ENCODE data around the gene DCTPP1.

Gene DCTPP1

GRCh38 chr16:30380803-30381208, 49.0 kb downstream of the DCTPP1 start:
- DNase-seq, result no peak

GRCh38 chr16:30380072-30380802, 49.6 kb downstream of the DCTPP1 start:
- DNase-seq, result no peak

- DNase-seq, result peak in 1 of 3 experiments; percentile 33
Observed at GRCh38 chr16:30379158-30379783, 50.6 kb downstream of the DCTPP1 start.

GRCh38 chr16:30378236-30379157, 51.3 kb downstream of the DCTPP1 start:
- peak; percentile 95 to 98 (median 97) for DNase-seq

DNA sequence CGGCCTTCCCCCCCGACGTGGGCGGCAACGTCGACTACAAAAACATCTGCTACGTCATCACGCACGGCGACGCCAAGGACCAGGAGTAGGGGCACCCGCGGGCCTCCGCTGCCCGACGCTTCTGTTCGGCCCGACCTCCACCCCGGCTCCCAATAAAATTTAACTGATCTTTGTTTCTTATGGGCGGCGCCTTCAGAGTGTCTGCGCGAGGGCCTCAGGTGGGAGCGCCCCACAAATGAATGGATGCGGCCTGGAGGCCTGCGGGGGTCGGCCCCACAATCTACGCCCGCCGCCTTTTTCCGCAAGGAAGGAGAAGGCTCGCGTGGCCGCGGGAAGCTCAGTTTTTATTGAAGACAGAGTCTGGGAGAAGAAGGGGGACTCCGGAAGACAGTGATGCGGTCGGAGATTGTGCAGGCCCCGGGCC, 52.0 kb downstream of the DCTPP1 start:
- peak; percentile 70 to 95 (median 82) for DNase-seq

DNA sequence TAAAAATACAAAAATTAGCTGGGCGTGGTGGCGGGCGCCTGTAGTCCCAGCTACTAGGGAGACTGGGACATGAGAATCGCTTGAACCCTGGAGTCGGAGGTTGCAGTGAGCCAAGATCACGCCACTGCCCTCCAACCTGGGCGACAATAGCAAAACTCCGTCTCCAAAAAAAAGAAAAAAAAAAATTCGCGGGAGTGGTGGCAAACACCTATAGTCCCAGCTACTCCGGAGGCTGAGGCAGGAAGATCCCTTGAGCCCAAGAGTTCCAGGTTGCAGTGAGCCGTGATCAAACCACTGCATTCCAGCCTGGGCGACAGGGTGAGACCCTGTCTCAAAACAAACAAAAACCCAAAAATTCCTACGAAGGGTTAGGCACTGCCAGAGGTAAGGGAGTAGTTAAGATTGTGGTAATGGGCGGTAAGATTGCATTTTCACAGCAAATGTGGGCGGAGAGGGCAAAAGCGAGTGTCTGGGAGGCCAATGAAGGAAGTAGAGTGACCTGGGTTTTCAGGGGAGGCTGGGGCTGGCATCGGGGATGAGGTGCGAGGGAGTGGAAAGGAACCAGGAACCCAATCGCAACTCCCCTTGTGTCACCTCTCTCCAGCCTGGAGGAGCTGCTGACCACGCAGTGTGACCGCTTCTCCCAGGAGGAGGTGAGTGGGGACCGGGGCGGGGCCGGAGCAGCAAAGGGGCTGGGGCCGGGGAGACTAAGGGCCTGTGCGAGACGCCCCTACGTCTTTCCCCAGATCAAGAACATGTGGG, 52.6 kb downstream of the DCTPP1 start:
- DNase-seq, result no peak

- no peak for DNase-seq
Observed at GRCh38 chr16:30376461-30376902, 53.3 kb downstream of the DCTPP1 start.

DNA sequence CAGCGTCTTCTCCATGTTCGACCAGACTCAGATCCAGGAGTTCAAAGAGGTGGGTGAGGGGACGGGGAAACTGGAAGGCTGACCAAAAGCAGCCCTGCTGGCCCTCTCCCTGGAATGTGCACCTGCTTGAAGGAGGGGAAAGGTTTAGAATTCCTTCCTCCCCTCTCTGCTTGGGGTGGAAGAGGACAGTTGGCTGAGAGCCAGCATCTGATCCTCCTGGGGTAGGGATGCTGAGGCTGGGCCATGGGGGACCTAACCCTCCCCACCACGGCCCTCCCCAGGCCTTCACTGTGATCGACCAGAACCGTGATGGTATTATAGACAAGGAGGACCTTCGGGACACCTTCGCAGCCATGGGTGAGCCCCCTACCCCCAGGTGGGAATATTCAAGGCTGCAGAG, 54.0 kb downstream of the DCTPP1 start:
- no peak for DNase-seq

DNA sequence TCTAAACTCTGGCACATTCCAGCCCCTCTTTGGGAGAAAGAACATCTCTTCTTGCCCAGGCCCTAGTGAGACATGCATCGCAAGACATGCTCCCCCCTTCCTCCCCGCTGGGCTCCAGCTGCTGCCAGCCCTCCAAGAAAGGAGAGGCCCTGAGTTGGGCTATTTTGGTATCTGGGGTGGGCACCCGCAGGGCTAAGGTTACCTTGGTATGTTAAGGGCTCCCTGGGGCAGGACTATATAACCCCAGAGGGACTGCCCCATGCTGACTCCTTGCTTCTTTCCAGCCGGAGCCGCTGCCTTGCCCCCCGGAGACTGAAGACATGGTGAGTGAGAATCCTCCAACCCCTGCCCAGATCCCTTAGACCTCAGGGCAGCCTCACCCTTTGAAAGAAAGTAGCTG, 55.3 kb downstream of the DCTPP1 start, which contains the start of gene MYL11:
TSS of gene MYL11 (plus strand) at position 265 of the 400 bp plus-strand sequence. CDS start at position 321, 56 bp downstream.
- no peak for DNase-seq
